Testis (tissue), 3 donors: ENCODE measurements around the gene TUBB2B. TPM values are rescaled to one million over a fixed set of nuclear protein-coding genes. Genes with fewer than 3 reads are reported as not detected.

Experiments used
- DNase-seq: peaks from one replicate; pipeline ENCODE4 v3.0.0-alpha.2; 2019
- H3K27ac ChIP-seq, 2 donors: fragments of 200-600 bp; sonication (generic); one replicate each; pipeline ENCODE4 v1.5.1; 2019
- H3K27me3 ChIP-seq: fragments of 200-600 bp; sonication (generic); one replicate; pipeline ENCODE4 v1.5.1; 2019
- H3K36me3 ChIP-seq: fragments of 200-600 bp; sonication (generic); one replicate; pipeline ENCODE4 v1.5.1; 2017; ENCODE audit warnings: low read depth; ENCODE audit errors: missing control alignments
- H3K4me1 ChIP-seq: fragments of 200-600 bp; sonication (generic); one replicate; pipeline ENCODE4 v1.5.1; 2019
- H3K4me3 ChIP-seq, 2 donors: fragments of 200-600 bp; sonication (generic); one replicate each; pipeline ENCODE4 v1.5.1; 2017 to 2019
- H3K9me3 ChIP-seq: fragments of 200-600 bp; sonication (generic); one replicate; pipeline ENCODE4 v1.5.1; 2017
- CTCF ChIP-seq, 3 experiments: fragments of 450-650 bp in 2 of 3; fragments of 200-600 bp in 1 of 3; sonication (generic) in 1 of 3; IDR thresholded peaks; one replicate each; pipeline ENCODE4 v1.5.1; 2016 to 2019; ENCODE audit warnings: antibody characterized with exemption in 3 of 3, mild to moderate bottlenecking in 2 of 3, moderate library complexity in 1 of 3
- POLR2A ChIP-seq: fragments of 450-650 bp; IDR thresholded peaks from one replicate; pipeline ENCODE4 v1.6.1; 2017; ENCODE audit warnings: antibody characterized with exemption, mild to moderate bottlenecking, moderate library complexity
- WGBS, 2 donors: methylation state at CpG; one replicate each; pipeline ENCODE4 v1.1.5; 2018; 5-methylcytosine and 5-hydroxymethylcytosine counted together
- intact Hi-C: fragments of 100-400 bp; cut with DNase I; formaldehyde crosslinking; loops from one replicate; pipeline ENCODE4 v1.15.1; 2023; ENCODE audit warnings: low total_unique reads
- polyA plus RNA-seq: library from polyadenylated mRNA; stranded (reverse); fragments of 350-450 nt; fragmentation: Illumina TruSeq; extraction: RNeasy Lipid Tissue Mini Kit (QIAGEN cat#74804); gene quantifications from one replicate; pipeline ENCODE4 v1.2.3, GENCODE V29; 2014; ENCODE audit warnings: low read depth, low replicate concordance; ENCODE audit not compliant: insufficient read depth
- total RNA-seq, 2 donors: library from RNA; depleted of rRNA; stranded (reverse); fragments of >200 nt; gene quantifications; one replicate each; pipeline ENCODE4 v1.2.3, GENCODE V29; 2016

The TUBB2B gene
- total and polyA plus RNA-seq, 3 donors from 2014 or later: 1.6 to 3.6 (median 2.2) TPM

- Histone ChIP-seq H3K27me3 (no peaks in the 10 kb centered on the region), H3K9me3 (no peaks in the 10 kb centered on the region), H3K4me1 (no peaks in the 10 kb centered on the region), H3K4me3 (no peak overlapping the region), H3K27ac (no peak overlapping the region), H3K36me3 (no peaks in the 10 kb centered on the region)
- TF ChIP-seq POLR2A (no peak), CTCF (IDR thresholded peaks at IDR 0.05) (no peak)
- DNase-seq: no peak
- 75 to 90% methylated on average over 3 to 22 of the region's 22 CpGs for WGBS, 2 donors
- intact Hi-C loops: no loop called here
Measured at GRCh38 chr6:3176562-3177355, 50.7 kb downstream of the TUBB2B start.

GRCh38 chr6:3175715-3176402, 51.6 kb downstream of the TUBB2B start:
- Histone ChIP-seq H3K27ac (no peak overlapping the region), H3K9me3 (no peaks in the 10 kb centered on the region)
- WGBS, 2 donors: 74% methylated on average over 11 of the region's 11 CpGs

More at GRCh38 chr6:3175715-3176402, 51.6 kb downstream of the TUBB2B start:
- H3K36me3 ChIP-seq: no peaks in the 10 kb centered on the region
- DNase-seq: no peak
- no peaks in the 10 kb centered on the region for H3K4me1 ChIP-seq
- intact Hi-C loops: no loop called here
- no peak overlapping the region for H3K4me3 ChIP-seq
- no peaks in the 10 kb centered on the region for H3K27me3 ChIP-seq
- TF ChIP-seq CTCF (IDR thresholded peaks at IDR 0.05) (no peak), POLR2A (no peak)

Other genes with a start within 250 kb of the TUBB2B start
- 10 to 100 TPM in 1 of 2 donors, 1 to 10 TPM in 1; 9.5 to 16.8 TPM for gene NQO2, start 227.8 kb downstream of the TUBB2B start, total RNA-seq
- 35.6 TPM for gene NQO2, start 227.8 kb downstream of the TUBB2B start, polyA plus RNA-seq
- gene RIPK1, start 159.2 kb downstream of the TUBB2B start, total RNA-seq: 10 to 100 TPM; 16.7 to 19.3 TPM
- gene RIPK1, start 159.2 kb downstream of the TUBB2B start, polyA plus RNA-seq: 14.3 TPM
- 10 to 100 TPM; 16.8 TPM for gene BPHL, start 108.9 kb downstream of the TUBB2B start, total RNA-seq
- 14.3 TPM for gene BPHL, start 108.9 kb downstream of the TUBB2B start, polyA plus RNA-seq
- gene TUBB2A, start 70.1 kb downstream of the TUBB2B start, total RNA-seq: 10 to 100 TPM; 13.5 to 17.7 TPM
- 23.7 TPM for gene TUBB2A, start 70.1 kb downstream of the TUBB2B start, polyA plus RNA-seq
- 10 to 100 TPM; 42.4 to 46.1 TPM for gene PSMG4, start 31.3 kb upstream of the TUBB2B start, total RNA-seq
- 23.1 TPM for gene PSMG4, start 31.3 kb upstream of the TUBB2B start, polyA plus RNA-seq
- 10 to 100 TPM in 1 of 2 donors, 1 to 10 TPM in 1; 9.0 to 14.9 TPM for gene SLC22A23, start 229.4 kb upstream of the TUBB2B start, total RNA-seq
- gene SLC22A23, start 229.4 kb upstream of the TUBB2B start, polyA plus RNA-seq: 20.9 TPM